GM12878 (cell line): ENCODE measurements around the gene CLK2. TPM values are rescaled to one million over a fixed set of nuclear protein-coding genes. Genes with fewer than 3 reads are reported as not detected.

ENCODE experiments used
- BMI1 ChIP-seq: fragments of 450-650 bp; IDR thresholded peaks from 2 replicates; pipeline ENCODE4 v1.6.1; 2016; ENCODE audit warnings: mild to moderate bottlenecking, moderate library complexity, borderline replicate concordance
- CREM ChIP-seq: IDR thresholded peaks from 2 replicates; pipeline ENCODE4 v1.6.1; 2014; ENCODE audit warnings: antibody characterized with exemption, low read depth
- CUX1 ChIP-seq: IDR thresholded peaks from 2 replicates; pipeline ENCODE4 v1.6.1; 2012; ENCODE audit warnings: improper control_type of control experiment, low read depth, low read length; ENCODE audit not compliant: insufficient replicate concordance
- ETV6 ChIP-seq, 2 experiments: fragments of 450-650 bp in 1 of 2; IDR thresholded peaks in 1 of 2; conservative IDR thresholded peaks in 1 of 2; 2 replicates each; pipeline ENCODE4 v1.6.1; 2014; ENCODE audit warnings: antibody characterized with exemption in 1 of 2, borderline replicate concordance in 1 of 2, low read depth in 1 of 2, mild to moderate bottlenecking in 1 of 2, moderate library complexity in 1 of 2
- MEF2B ChIP-seq: fragments of 450-650 bp; IDR thresholded peaks from 2 replicates; pipeline ENCODE4 v1.6.1; 2018; ENCODE audit warnings: mild to moderate bottlenecking, moderate library complexity; ENCODE audit not compliant: partially characterized antibody, poor library complexity, severe bottlenecking
- NFXL1 ChIP-seq: fragments of 450-650 bp; IDR thresholded peaks from 2 replicates; pipeline ENCODE4 v1.6.1; 2017; ENCODE audit warnings: antibody characterized with exemption, mild to moderate bottlenecking, borderline replicate concordance
- NR2F1 ChIP-seq: fragments of 450-650 bp; conservative IDR thresholded peaks from 2 replicates; pipeline ENCODE4 v1.6.1; 2017; ENCODE audit warnings: mild to moderate bottlenecking
- POLR2A ChIP-seq: IDR thresholded peaks from 2 replicates; pipeline ENCODE4 v1.6.1; 2011; ENCODE audit warnings: low read depth, mild to moderate bottlenecking, low read length
- POLR2AphosphoS2 ChIP-seq: IDR thresholded peaks from 2 replicates; pipeline ENCODE4 v1.6.1; 2011; ENCODE audit warnings: low read depth, mild to moderate bottlenecking, low read length, improper control_type of control experiment, moderate library complexity
- POU2F2 ChIP-seq: IDR thresholded peaks from 3 replicates; pipeline ENCODE4 v1.6.1; 2011; ENCODE audit warnings: low read depth, mild to moderate bottlenecking, low read length, borderline replicate concordance
- RBBP5 ChIP-seq: fragments of 200-600 bp; sonication (generic); conservative IDR thresholded peaks from 2 replicates; pipeline ENCODE4 v1.6.1; 2016
- RCOR1 ChIP-seq: conservative IDR thresholded peaks from 2 replicates; pipeline ENCODE4 v1.6.1; 2012; ENCODE audit warnings: low read depth, low read length, improper control_type of control experiment
- RUNX3 ChIP-seq: IDR thresholded peaks from 2 replicates; pipeline ENCODE4 v1.6.1; 2012; ENCODE audit warnings: low read length, inconsistent platforms
- SIX5 ChIP-seq: IDR thresholded peaks from 2 replicates; pipeline ENCODE4 v1.6.1; 2011; ENCODE audit warnings: mild to moderate bottlenecking, low read depth, low read length, moderate library complexity; ENCODE audit not compliant: severe bottlenecking
- WRNIP1 ChIP-seq: IDR thresholded peaks from 2 replicates; pipeline ENCODE4 v1.6.1; 2011; ENCODE audit warnings: low read depth, low read length, improper control_type of control experiment, borderline replicate concordance
- ZBTB11 ChIP-seq: fragments of 450-650 bp; formaldehyde crosslinking; IDR thresholded peaks from 2 replicates; pipeline ENCODE4 v1.5.0; 2022; ENCODE audit warnings: mild to moderate bottlenecking, missing genetic modification characterization
- ZNF207 ChIP-seq: fragments of 450-650 bp; IDR thresholded peaks from 2 replicates; pipeline ENCODE4 v1.6.1; 2014; ENCODE audit warnings: antibody characterized with exemption, mild to moderate bottlenecking, borderline replicate concordance
- polyA plus RNA-seq, 11 experiments: library from polyadenylated mRNA; depleted of rRNA in 4 of 11; unstranded in 6 of 11; stranded (reverse) in 5 of 11; fragments of >200 nt; fragmentation: Nextera tagmentation in 4 of 11; fragmentation: Illumina TruSeq in 1 of 11; extraction: Ambion mirVana in 4 of 11; extraction: Trizol in 1 of 11; gene quantifications; 1 replicate in 1 of 11; 2 replicates in 10 of 11; pipeline versions ENCODE4 v1.2.1 to v1.2.3, GENCODE V29; 2011 to 2016; ENCODE audit warnings: inconsistent platforms in 2 of 11, missing spikeins in 2 of 11, low read depth in 1 of 11
- total RNA-seq, 4 experiments: library from RNA; depleted of rRNA in 3 of 4; stranded (reverse); fragments of >200 nt in 3 of 4; fragmentation: Illumina TruSeq in 1 of 4; extraction: Trizol in 1 of 4; gene quantifications; 2 replicates each; pipeline versions ENCODE4 v1.2.1 to v1.2.3, GENCODE V29; 2013 to 2021
- TF ChIP-seq, protein P1 (sequence below): IDR thresholded peaks from 2 replicates; pipeline ENCODE4 v1.6.1; 2012; ENCODE audit warnings: low read depth, low read length, improper control_type of control experiment
- TF ChIP-seq, protein P2 (sequence below): IDR thresholded peaks from 2 replicates; pipeline ENCODE4 v1.6.1; 2011; ENCODE audit warnings: low read depth, low read length, improper control_type of control experiment, borderline replicate concordance

CLK2 gene
- total and polyA plus RNA-seq, 10 of the 15 experiments (the other 5 are each of a cell fraction or from before 2014, with no cell fraction given) = 11.1 to 83.7 (median 36.7) TPM

- TF ChIP-seq CUX1 (no peak), ZBTB11 (CRISPR knock-in tag) (no peak), RUNX3 (no peak), POLR2AphosphoS2 (no peak), WRNIP1 (no peak), POLR2A (no peak), RBBP5 (no peak), MEF2B (no peak), BMI1 (no peak), SIX5 (no peak), RCOR1 (no peak), NFXL1 (no peak), NR2F1 (peak; percentile 48; the same call in 1 of the 2 replicates), ETV6 (conservative IDR thresholded peaks at IDR 0.05 in 1 of 2, IDR thresholded peaks at IDR 0.05 in 1 of 2; ENCODE audit: borderline replicate concordance in 1 of 2, low read depth in 1 of 2) (no peak), ZNF207 (no peak), POU2F2 (no peak), CREM (no peak)
- TF ChIP-seq, protein P1, sequence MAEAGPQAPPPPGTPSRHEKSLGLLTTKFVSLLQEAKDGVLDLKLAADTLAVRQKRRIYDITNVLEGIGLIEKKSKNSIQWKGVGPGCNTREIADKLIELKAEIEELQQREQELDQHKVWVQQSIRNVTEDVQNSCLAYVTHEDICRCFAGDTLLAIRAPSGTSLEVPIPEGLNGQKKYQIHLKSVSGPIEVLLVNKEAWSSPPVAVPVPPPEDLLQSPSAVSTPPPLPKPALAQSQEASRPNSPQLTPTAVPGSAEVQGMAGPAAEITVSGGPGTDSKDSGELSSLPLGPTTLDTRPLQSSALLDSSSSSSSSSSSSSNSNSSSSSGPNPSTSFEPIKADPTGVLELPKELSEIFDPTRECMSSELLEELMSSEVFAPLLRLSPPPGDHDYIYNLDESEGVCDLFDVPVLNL = peak; percentile 97
- TF ChIP-seq, protein P2, sequence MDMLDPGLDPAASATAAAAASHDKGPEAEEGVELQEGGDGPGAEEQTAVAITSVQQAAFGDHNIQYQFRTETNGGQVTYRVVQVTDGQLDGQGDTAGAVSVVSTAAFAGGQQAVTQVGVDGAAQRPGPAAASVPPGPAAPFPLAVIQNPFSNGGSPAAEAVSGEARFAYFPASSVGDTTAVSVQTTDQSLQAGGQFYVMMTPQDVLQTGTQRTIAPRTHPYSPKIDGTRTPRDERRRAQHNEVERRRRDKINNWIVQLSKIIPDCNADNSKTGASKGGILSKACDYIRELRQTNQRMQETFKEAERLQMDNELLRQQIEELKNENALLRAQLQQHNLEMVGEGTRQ = no peak
These were observed 4.0 kb upstream of the CLK2 start, which contains the start of gene HCN3 (continued) for GRCh38 chr1:155277070-155277901.
